ENCODE measurements around the gene NUDT1.

Gene NUDT1

DNA sequence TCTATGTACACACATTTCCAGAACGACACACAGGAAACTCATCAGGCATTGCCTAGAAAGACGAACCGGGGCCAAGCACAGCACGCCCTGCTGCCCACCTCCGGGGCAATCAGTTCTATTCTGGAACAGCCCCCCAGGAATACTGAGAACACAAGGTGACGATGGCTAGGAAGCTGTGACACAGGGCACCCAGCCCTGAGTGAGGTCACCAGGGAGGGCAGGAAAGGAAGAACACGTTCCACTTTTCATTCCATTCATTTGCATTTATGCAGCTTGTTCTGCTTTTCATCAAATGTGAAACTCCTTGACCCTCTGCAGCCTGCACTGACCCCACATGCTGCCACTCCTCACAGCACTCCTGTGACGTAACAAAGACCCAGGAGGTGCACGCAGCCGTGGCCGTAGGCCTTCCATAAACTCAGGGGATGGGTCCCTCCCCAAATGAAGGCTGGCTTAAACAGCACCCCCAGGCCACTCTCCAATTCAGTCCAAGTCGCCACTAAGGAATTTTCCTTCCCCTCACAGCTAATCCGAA is 38.2 kb upstream of the NUDT1 start:
- Histone ChIP-seq H3K4me3 (ENCODE audit: low read length) (peak overlapping the region; percentile 18), H3K27ac (ENCODE audit: low read depth, low read length) (no peak overlapping the region), H4K20me1 (ENCODE audit: control insufficient read depth, insufficient read depth, low read depth, low read length) (peaks cover 8% of the 10 kb centered on the region), H3K9me2 (replicated peaks; ENCODE audit: control insufficient read depth, low read length) (no peaks in the 10 kb centered on the region), H3K9me3 (ENCODE audit: control insufficient read depth, insufficient read depth, low read length) (peaks cover 10% of the 10 kb centered on the region; the same call in 1 of the 2 replicates), H3K4me1 (ENCODE audit: control insufficient read depth, low read length) (peaks cover 17% of the 10 kb centered on the region), H3K27me3 (ENCODE audit: control insufficient read depth, low read length) (no peaks in the 10 kb centered on the region), H3K36me3 (ENCODE audit: control insufficient read depth, low read length) (peaks cover 75% of the 10 kb centered on the region), H3K4me2 (ENCODE audit: low read length) (peak overlapping the region; percentile 46), H3F3A (ENCODE audit: control insufficient read depth, insufficient read depth) (0 out of 2 replicates have a peak, but pooled peaks cover 2% of the 10 kb centered on the region), H3K79me2 (ENCODE audit: control insufficient read depth, low read length) (peaks cover 27% of the 10 kb centered on the region)
- TF ChIP-seq, protein P1, sequence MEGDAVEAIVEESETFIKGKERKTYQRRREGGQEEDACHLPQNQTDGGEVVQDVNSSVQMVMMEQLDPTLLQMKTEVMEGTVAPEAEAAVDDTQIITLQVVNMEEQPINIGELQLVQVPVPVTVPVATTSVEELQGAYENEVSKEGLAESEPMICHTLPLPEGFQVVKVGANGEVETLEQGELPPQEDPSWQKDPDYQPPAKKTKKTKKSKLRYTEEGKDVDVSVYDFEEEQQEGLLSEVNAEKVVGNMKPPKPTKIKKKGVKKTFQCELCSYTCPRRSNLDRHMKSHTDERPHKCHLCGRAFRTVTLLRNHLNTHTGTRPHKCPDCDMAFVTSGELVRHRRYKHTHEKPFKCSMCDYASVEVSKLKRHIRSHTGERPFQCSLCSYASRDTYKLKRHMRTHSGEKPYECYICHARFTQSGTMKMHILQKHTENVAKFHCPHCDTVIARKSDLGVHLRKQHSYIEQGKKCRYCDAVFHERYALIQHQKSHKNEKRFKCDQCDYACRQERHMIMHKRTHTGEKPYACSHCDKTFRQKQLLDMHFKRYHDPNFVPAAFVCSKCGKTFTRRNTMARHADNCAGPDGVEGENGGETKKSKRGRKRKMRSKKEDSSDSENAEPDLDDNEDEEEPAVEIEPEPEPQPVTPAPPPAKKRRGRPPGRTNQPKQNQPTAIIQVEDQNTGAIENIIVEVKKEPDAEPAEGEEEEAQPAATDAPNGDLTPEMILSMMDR (IDR thresholded peaks at IDR 0.05; ENCODE audit: low read depth, low read length, poor library complexity, severe bottlenecking) = no peak
- TF ChIP-seq EZH2phosphoT487 (IDR thresholded peaks at IDR 0.05; ENCODE audit: borderline replicate concordance, low read length) = no peak

DNA sequence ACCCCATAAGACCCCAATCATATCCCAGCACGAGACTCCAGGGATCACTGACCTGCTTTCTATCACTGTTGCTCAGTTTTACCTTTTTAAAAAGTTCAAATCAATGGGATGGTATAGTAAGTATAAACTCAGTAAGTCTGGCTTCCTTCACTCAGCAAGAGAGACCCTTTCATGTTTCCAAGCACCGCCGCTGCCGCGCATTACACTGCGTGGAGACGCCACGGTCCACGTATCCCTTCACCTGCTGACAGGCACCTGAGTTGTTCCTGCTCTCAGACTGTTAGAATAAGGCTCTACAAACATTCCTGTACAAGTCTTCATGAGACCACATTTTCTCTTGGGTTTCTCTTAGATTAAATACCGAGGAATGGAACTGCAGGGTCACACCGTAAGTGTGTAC is 37.6 kb upstream of the NUDT1 start:
- Histone ChIP-seq H3K79me2 (ENCODE audit: control insufficient read depth, low read length) (peaks cover 21% of the 10 kb centered on the region), H3K27ac (ENCODE audit: low read depth, low read length) (no peak overlapping the region), H3K9me2 (replicated peaks; ENCODE audit: control insufficient read depth, low read length) (no peaks in the 10 kb centered on the region), H3K9me3 (ENCODE audit: control insufficient read depth, insufficient read depth, low read length) (peaks cover 4% of the 10 kb centered on the region; the same call in 1 of the 2 replicates), H3K4me2 (ENCODE audit: low read length) (peak overlapping the region; percentile 46), H3K4me3 (ENCODE audit: low read length) (no peak overlapping the region), H3K4me1 (ENCODE audit: control insufficient read depth, low read length) (peaks cover 17% of the 10 kb centered on the region), H3K36me3 (ENCODE audit: control insufficient read depth, low read length) (peaks cover 75% of the 10 kb centered on the region), H3F3A (ENCODE audit: control insufficient read depth, insufficient read depth) (0 out of 2 replicates have a peak, but pooled peaks cover 2% of the 10 kb centered on the region), H4K20me1 (ENCODE audit: control insufficient read depth, insufficient read depth, low read depth, low read length) (peaks cover 8% of the 10 kb centered on the region), H3K27me3 (ENCODE audit: control insufficient read depth, low read length) (no peaks in the 10 kb centered on the region)
- no peak for TF ChIP-seq EZH2phosphoT487 (IDR thresholded peaks at IDR 0.05; ENCODE audit: borderline replicate concordance, low read length)

DNA sequence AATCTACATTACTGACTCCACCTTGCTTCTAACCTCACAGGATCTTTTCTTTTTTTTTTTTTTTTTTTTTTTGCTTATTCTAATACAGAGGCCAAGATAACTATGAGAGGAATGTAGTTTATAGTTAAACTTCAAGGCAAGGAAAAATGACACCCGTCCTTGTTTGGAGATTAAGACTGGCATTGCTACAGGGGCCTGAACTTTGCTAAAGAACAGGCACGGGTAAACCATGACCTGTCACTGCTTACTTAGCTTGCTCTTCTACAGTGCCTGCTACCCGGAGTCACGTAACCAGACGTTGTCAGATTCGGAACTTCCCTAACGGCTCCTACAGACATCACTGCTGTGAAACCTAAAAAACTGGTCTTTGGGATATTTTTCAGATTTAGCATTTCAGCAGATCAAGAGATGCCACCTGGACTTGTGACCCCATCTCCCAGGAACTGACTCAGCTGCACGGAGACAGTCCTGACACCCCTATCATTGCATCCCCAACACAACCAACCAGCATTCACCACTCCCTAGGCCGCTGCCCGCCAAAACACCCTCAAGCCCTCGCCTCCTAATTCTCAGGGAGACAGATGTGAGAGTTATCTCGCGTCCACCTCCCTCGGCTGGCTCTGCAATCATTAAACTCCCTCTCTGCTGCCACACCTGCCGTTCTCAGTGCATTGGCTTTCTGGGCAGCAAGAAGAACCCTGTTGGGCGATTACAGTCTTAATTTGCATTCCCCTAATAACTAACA is 36.8 kb upstream of the NUDT1 start:
- no peak overlapping the region for H3K4me3 ChIP-seq (ENCODE audit: low read length)
- peaks cover 8% of the 10 kb centered on the region for H4K20me1 ChIP-seq (ENCODE audit: control insufficient read depth, insufficient read depth, low read depth, low read length)
- peaks cover 25% of the 10 kb centered on the region for H3K79me2 ChIP-seq (ENCODE audit: control insufficient read depth, low read length)
- peaks cover 73% of the 10 kb centered on the region for H3K36me3 ChIP-seq (ENCODE audit: control insufficient read depth, low read length)
- no peaks in the 10 kb centered on the region for H3K27me3 ChIP-seq (ENCODE audit: control insufficient read depth, low read length)
- no peaks in the 10 kb centered on the region; the same call in 1 of the 2 replicates for H3K9me3 ChIP-seq (ENCODE audit: control insufficient read depth, insufficient read depth, low read length)
- H3K4me2 ChIP-seq (ENCODE audit: low read length) = no peak overlapping the region
- no peak overlapping the region for H3K27ac ChIP-seq (ENCODE audit: low read depth, low read length)
- TF ChIP-seq EZH2phosphoT487 (IDR thresholded peaks at IDR 0.05; ENCODE audit: borderline replicate concordance, low read length) = no peak
- TF ChIP-seq, protein P1 (IDR thresholded peaks at IDR 0.05; ENCODE audit: low read depth, low read length, poor library complexity, severe bottlenecking) = no peak
- H3F3A ChIP-seq (ENCODE audit: control insufficient read depth, insufficient read depth) = 0 out of 2 replicates have a peak, but pooled peaks cover 2% of the 10 kb centered on the region
- no peaks in the 10 kb centered on the region for H3K9me2 ChIP-seq (replicated peaks; ENCODE audit: control insufficient read depth, low read length)
- H3K4me1 ChIP-seq (ENCODE audit: control insufficient read depth, low read length) = peaks cover 23% of the 10 kb centered on the region

DNA sequence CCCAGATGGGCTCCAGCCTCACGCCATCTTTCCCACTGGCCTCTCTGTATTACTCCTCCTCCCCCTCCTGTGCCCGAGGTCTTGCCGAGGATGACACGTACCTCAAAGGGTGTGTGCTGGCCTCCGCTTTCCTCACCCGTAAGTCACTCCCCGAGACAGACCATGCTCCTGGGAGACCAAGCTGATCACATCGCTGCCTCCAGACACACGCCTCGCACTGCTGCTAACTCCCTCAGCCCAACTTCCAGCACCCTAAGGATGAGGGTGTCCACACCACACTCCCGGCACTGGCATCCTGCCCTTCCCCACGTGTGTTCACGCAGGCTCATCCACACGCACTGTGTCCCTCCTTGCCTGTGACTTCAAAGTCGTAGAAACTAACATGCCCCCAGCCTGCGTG is 33.3 kb upstream of the NUDT1 start:
- TF ChIP-seq, protein P1 (IDR thresholded peaks at IDR 0.05; ENCODE audit: low read depth, low read length, poor library complexity, severe bottlenecking) = no peak
- TF ChIP-seq EZH2phosphoT487 (IDR thresholded peaks at IDR 0.05; ENCODE audit: borderline replicate concordance, low read length) = no peak
- H3K4me3 ChIP-seq (ENCODE audit: low read length) = no peak overlapping the region
- peaks cover 5% of the 10 kb centered on the region for H3K79me2 ChIP-seq (ENCODE audit: control insufficient read depth, low read length)
- H3K27me3 ChIP-seq (ENCODE audit: control insufficient read depth, low read length) = no peaks in the 10 kb centered on the region
- peaks cover 17% of the 10 kb centered on the region for H3K4me1 ChIP-seq (ENCODE audit: control insufficient read depth, low read length)
- H4K20me1 ChIP-seq (ENCODE audit: control insufficient read depth, insufficient read depth, low read depth, low read length) = peaks cover 4% of the 10 kb centered on the region
- no peaks in the 10 kb centered on the region for H3K9me2 ChIP-seq (replicated peaks; ENCODE audit: control insufficient read depth, low read length)
- peaks cover 72% of the 10 kb centered on the region for H3K36me3 ChIP-seq (ENCODE audit: control insufficient read depth, low read length)
- H3K27ac ChIP-seq (ENCODE audit: low read depth, low read length) = no peak overlapping the region
- no peak overlapping the region for H3K4me2 ChIP-seq (ENCODE audit: low read length)
- H3F3A ChIP-seq (ENCODE audit: control insufficient read depth, insufficient read depth) = 0 out of 2 replicates have a peak, but pooled peaks cover 2% of the 10 kb centered on the region
- H3K9me3 ChIP-seq (ENCODE audit: control insufficient read depth, insufficient read depth, low read length) = no peaks in the 10 kb centered on the region

Measured in DOHH2 (cell line).